HepG2 (cell line): ENCODE results near the gene C1orf216. TPM values are rescaled to one million over a fixed set of nuclear protein-coding genes. Genes with fewer than 3 reads are reported as not detected.

Experiments used
- ATAC-seq: fragments of 200-7000 bp; cut with Tn5 transposase; 3 replicates; pipeline ENCODE4 v1.9.1; 2020; ENCODE audit warnings: mild to moderate bottlenecking, moderate library complexity
- BruUV-seq: library from RNA; stranded (reverse); fragments of 400-500 nt; replicated peaks from 2 replicates; lab custom pipeline; 2021; lab: Mats Ljungman, UMichigan
- CTCF ChIA-PET: fragments of 300-600 bp; formaldehyde crosslinking; extraction: SDS; loops from one replicate; lab custom pipeline; 2021; ENCODE audit warnings: low total read pairs, inconsistent platforms, low intra/inter-chr PET ratio; lab: Yijun Ruan, JAX
- POLR2A ChIA-PET: fragments of 350-600 bp; sonication (Branson Sonifier 250); formaldehyde crosslinking; loops from one replicate; lab custom pipeline; 2020; ENCODE audit warnings: antibody characterized with exemption, inconsistent platforms; lab: Yijun Ruan, JAX
- DNase-seq: peaks from one replicate; pipeline ENCODE4 v3.0.0-alpha.2; 2015; ENCODE audit warnings: low spot score
- FAIRE-seq: peaks from 3 replicates; lab custom pipeline; 2011; peaks lifted over from hg19 to GRCh38; lab: Jason Lieb, UNC
- H2AFZ ChIP-seq: one replicate; pipeline ENCODE4 v1.6.1; 2011; ENCODE audit warnings: low read length, inconsistent platforms
- H3K27ac ChIP-seq: fragments of 300-600 bp; 3 replicates; pipeline ENCODE4 v1.8.0; 2011; ENCODE audit warnings: mixed run types, mild to moderate bottlenecking, mixed read lengths, low read length, inconsistent platforms; ENCODE audit not compliant: insufficient read depth; ENCODE audit errors: extremely low read length
- H3K27me3 ChIP-seq, 2 experiments: fragments of 200-600 bp in 1 of 2; 2 replicates in 1 of 2; 3 replicates in 1 of 2; pipeline versions ENCODE4 v1.6.0 to v1.8.0; 2011; ENCODE audit warnings: low read length in 2 of 2, mild to moderate bottlenecking in 2 of 2, moderate library complexity in 2 of 2, inconsistent platforms in 1 of 2; ENCODE audit not compliant: insufficient read depth in 2 of 2, control insufficient read depth in 1 of 2
- H3K36me3 ChIP-seq, 2 experiments: fragments of 200-600 bp in 1 of 2; replicated peaks in 1 of 2; 2 replicates in 1 of 2; 3 replicates in 1 of 2; pipeline versions ENCODE4 v1.5.1 to v1.8.0; 2011; ENCODE audit warnings: low read length in 2 of 2, inconsistent platforms in 1 of 2; ENCODE audit not compliant: insufficient read depth in 2 of 2, control insufficient read depth in 1 of 2
- H3K4me1 ChIP-seq: 2 replicates; pipeline ENCODE4 v1.5.1; 2012; ENCODE audit warnings: low read length, inconsistent platforms; ENCODE audit not compliant: insufficient read depth
- H3K4me2 ChIP-seq: 2 replicates; pipeline ENCODE4 v1.6.0; 2011; ENCODE audit warnings: low read depth, low read length, inconsistent platforms
- H3K4me3 ChIP-seq, 3 experiments: fragments of 200-600 bp in 1 of 3; sonication (generic), shearing (Covaris generic) in 1 of 3; replicated peaks in 1 of 3; 2 replicates each; pipeline ENCODE4 v1.5.1; 2011 to 2016; ENCODE audit warnings: low read length in 3 of 3, inconsistent platforms in 2 of 3, low read depth in 2 of 3, mild to moderate bottlenecking in 2 of 3, control low read depth in 1 of 3, mixed read lengths in 1 of 3; ENCODE audit not compliant: insufficient read depth in 1 of 3
- H3K79me2 ChIP-seq: one replicate; pipeline ENCODE4 v1.6.1; 2011; ENCODE audit warnings: low read length, inconsistent platforms; ENCODE audit not compliant: insufficient read depth
- H3K9ac ChIP-seq: 2 replicates; pipeline ENCODE4 v1.6.0; 2011; ENCODE audit warnings: mild to moderate bottlenecking, low read depth, low read length, inconsistent platforms; ENCODE audit not compliant: insufficient read depth
- H3K9me3 ChIP-seq: 2 replicates; pipeline ENCODE4 v1.5.1; 2012; ENCODE audit warnings: mild to moderate bottlenecking, low read length
- H4K20me1 ChIP-seq: 2 replicates; pipeline ENCODE4 v1.6.0; 2011; ENCODE audit warnings: inconsistent platforms, mild to moderate bottlenecking, low read length, moderate library complexity; ENCODE audit not compliant: insufficient read depth
- AGO1 ChIP-seq: fragments of 200-400 bp; formaldehyde crosslinking; IDR thresholded peaks from 2 replicates; pipeline ENCODE4 v1.6.1; 2017; ENCODE audit warnings: mild to moderate bottlenecking, low read depth, low read length, moderate library complexity; ENCODE audit not compliant: poor library complexity, severe bottlenecking
- ATF7-NPFF ChIP-seq: sonication (generic); formaldehyde crosslinking; IDR thresholded peaks from 2 replicates; pipeline ENCODE4 v1.8.1; 2023; ENCODE audit warnings: mild to moderate bottlenecking, low read depth, missing genetic modification reagents, moderate library complexity
- ERF ChIP-seq: IDR thresholded peaks from 2 replicates; pipeline ENCODE4 v1.6.1; 2018; ENCODE audit warnings: missing biosample characterization, missing genetic modification reagents
- EZH2 ChIP-seq: conservative IDR thresholded peaks from 2 replicates; pipeline ENCODE4 v1.6.1; 2012; ENCODE audit warnings: mild to moderate bottlenecking, low read depth, low read length, moderate library complexity
- FOXK2 ChIP-seq: fragments of 450-650 bp; IDR thresholded peaks from 2 replicates; pipeline ENCODE4 v1.6.1; 2016
- NFYB ChIP-seq: sonication (generic); formaldehyde crosslinking; IDR thresholded peaks from 2 replicates; pipeline ENCODE4 v1.4.0; 2020; ENCODE audit warnings: missing genetic modification reagents
- NONO ChIP-seq, 2 experiments: fragments of 450-650 bp in 1 of 2; sonication (generic) in 1 of 2; formaldehyde crosslinking in 1 of 2; IDR thresholded peaks in 1 of 2; conservative IDR thresholded peaks in 1 of 2; 2 replicates each; pipeline versions ENCODE4 v1.6.1 to v1.8.0; 2017 to 2022; ENCODE audit warnings: mild to moderate bottlenecking in 1 of 2, missing genetic modification reagents in 1 of 2, moderate library complexity in 1 of 2
- SMAD1 ChIP-seq: sonication (generic); formaldehyde crosslinking; IDR thresholded peaks from 2 replicates; pipeline ENCODE4 v1.4.0; 2020; ENCODE audit warnings: missing genetic modification reagents, low read depth, mild to moderate bottlenecking, borderline replicate concordance
- SMARCE1 ChIP-seq: fragments of 450-650 bp; IDR thresholded peaks from 2 replicates; pipeline ENCODE4 v1.6.1; 2017; ENCODE audit warnings: borderline replicate concordance
- SP2 ChIP-seq: sonication (generic); formaldehyde crosslinking; IDR thresholded peaks from 2 replicates; pipeline ENCODE4 v1.5.1; 2020; ENCODE audit warnings: mild to moderate bottlenecking, missing genetic modification reagents
- SRY ChIP-seq: sonication (generic); formaldehyde crosslinking; IDR thresholded peaks from 2 replicates; pipeline ENCODE4 v1.8.0; 2022; ENCODE audit warnings: mild to moderate bottlenecking, missing genetic modification reagents
- TRIM22 ChIP-seq: fragments of 450-650 bp; IDR thresholded peaks from 2 replicates; pipeline ENCODE4 v1.6.1; 2017
- U2AF1 ChIP-seq: fragments of 200-400 bp; formaldehyde crosslinking; optimal IDR thresholded peaks from 2 replicates; pipeline ENCODE3; 2017; ENCODE audit warnings: mild to moderate bottlenecking, low read depth, low read length
- ZFY ChIP-seq: sonication (generic); formaldehyde crosslinking; IDR thresholded peaks from 2 replicates; pipeline ENCODE4 v1.4.0; 2020; ENCODE audit warnings: missing genetic modification reagents
- ZNF12 ChIP-seq: sonication (generic); formaldehyde crosslinking; IDR thresholded peaks from 2 replicates; pipeline ENCODE4 v1.5.0; 2020; ENCODE audit warnings: missing genetic modification reagents
- ZNF17 ChIP-seq: sonication (generic); formaldehyde crosslinking; IDR thresholded peaks from 2 replicates; pipeline ENCODE4 v1.5.0; 2020; ENCODE audit warnings: mild to moderate bottlenecking, missing genetic modification reagents
- ZNF275 ChIP-seq: sonication (generic); formaldehyde crosslinking; IDR thresholded peaks from 2 replicates; pipeline ENCODE4 v1.8.0; 2022; ENCODE audit warnings: missing genetic modification reagents, mild to moderate bottlenecking, inconsistent platforms, borderline replicate concordance
- ZNF33B ChIP-seq: sonication (generic); formaldehyde crosslinking; IDR thresholded peaks from 2 replicates; pipeline ENCODE4 v1.5.1; 2020; ENCODE audit warnings: mild to moderate bottlenecking, missing genetic modification reagents
- ZNF713 ChIP-seq: sonication (generic); formaldehyde crosslinking; IDR thresholded peaks from 2 replicates; pipeline ENCODE4 v1.4.0; 2020; ENCODE audit warnings: mild to moderate bottlenecking, missing genetic modification reagents
- ZNF773 ChIP-seq: sonication (generic); formaldehyde crosslinking; IDR thresholded peaks from 2 replicates; pipeline ENCODE4 v1.4.0; 2020; ENCODE audit warnings: missing genetic modification reagents, borderline replicate concordance
- WGBS: methylation state at CpG from one replicate; pipeline ENCODE4 v1.1.6; 2017; ENCODE audit warnings: low lambda C conversion rate; 5-methylcytosine and 5-hydroxymethylcytosine counted together
- in situ Hi-C: cut with HindIII; loops from 2 replicates; pipeline ENCODE4 v1.10.0; 2017; ENCODE audit warnings: low pct_unique_long_range_greater_than_20kb; ENCODE audit not compliant: extremely low pct_ligation_motif_present
- intact Hi-C: fragments of 100-400 bp; cut with micrococcal nuclease; formaldehyde crosslinking; loops from one replicate; pipeline ENCODE4 v1.10.0; 2022; ENCODE audit not compliant: unreplicated experiment
- polyA plus RNA-seq, 8 experiments: library from polyadenylated mRNA; depleted of rRNA in 3 of 8; stranded (reverse) in 7 of 8; unstranded in 1 of 8; fragments of >200 nt; fragmentation: Illumina TruSeq in 4 of 8; extraction: Trizol in 4 of 8; gene quantifications; 2 replicates each; pipeline versions ENCODE4 v1.2.1 to v1.2.3, GENCODE V29; 2011 to 2016; ENCODE audit warnings: low read depth in 4 of 8, missing spikeins in 1 of 8, mixed read lengths in 1 of 8; ENCODE audit not compliant: insufficient read depth in 1 of 8
- total RNA-seq, 5 experiments: library from RNA; depleted of rRNA; stranded (reverse); fragments of >200 nt; fragmentation: Illumina TruSeq; extraction: Trizol; gene quantifications; 2 replicates each; pipeline ENCODE4 v1.2.3, GENCODE V29; 2016; ENCODE audit warnings: low read depth in 1 of 5
- TF ChIP-seq, protein P1 (sequence below): sonication (generic); formaldehyde crosslinking; IDR thresholded peaks from 2 replicates; pipeline ENCODE4 v1.8.1; 2023; ENCODE audit warnings: missing genetic modification reagents, mild to moderate bottlenecking, borderline replicate concordance
- TF ChIP-seq, protein P2 (sequence below): sonication (generic); formaldehyde crosslinking; IDR thresholded peaks from 2 replicates; pipeline ENCODE4 v1.5.1; 2020; ENCODE audit warnings: mild to moderate bottlenecking, missing genetic modification reagents, moderate library complexity

The C1orf216 gene
- total and polyA plus RNA-seq, 2 of the 13 experiments (the other 11 are each of a cell fraction or from before 2014, with no cell fraction given), result 0.48 to 1.1 TPM

DNA sequence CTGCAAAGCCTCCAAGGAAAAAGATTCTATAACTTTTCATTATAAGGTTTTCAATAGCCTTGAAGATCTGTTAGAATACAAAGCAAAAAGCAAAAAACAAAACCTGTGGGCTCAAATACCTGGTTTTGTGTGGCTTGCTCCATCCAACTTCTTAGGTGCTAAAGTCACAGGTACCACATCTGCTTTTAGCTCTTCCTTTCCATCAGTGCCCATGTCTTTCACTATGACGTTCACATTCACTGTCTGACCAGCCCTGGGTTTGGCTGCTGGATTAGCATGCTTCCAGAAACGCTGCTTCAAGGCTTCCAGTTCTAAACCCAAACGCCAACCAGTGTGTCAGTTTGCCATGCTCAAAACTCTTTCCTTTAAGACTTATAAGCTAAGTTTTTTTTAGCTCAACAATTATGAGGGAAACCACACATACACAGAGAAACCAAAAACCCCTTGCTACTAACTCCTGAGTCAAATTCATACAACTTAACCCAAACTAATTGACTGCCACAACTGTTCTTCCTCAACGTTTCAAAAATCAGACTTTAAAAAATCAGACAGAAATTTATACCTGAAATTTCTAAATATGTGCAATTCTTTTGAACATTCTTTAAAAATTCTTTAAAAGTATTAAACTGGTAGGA lies 35.1 kb upstream of the C1orf216 start (continued):
- TF ChIP-seq ZNF17 (CRISPR knock-in tag) (no peak), SMARCE1 (no peak), ATF7-NPFF (CRISPR knock-in tag) (no peak), ZNF33B (CRISPR knock-in tag) (no peak), ZNF275 (CRISPR knock-in tag) (no peak), ERF (CRISPR knock-in tag) (no peak), TRIM22 (no peak), ZFY (no peak), FOXK2 (no peak), ZNF773 (CRISPR knock-in tag) (no peak)
- TF ChIP-seq, protein P1, sequence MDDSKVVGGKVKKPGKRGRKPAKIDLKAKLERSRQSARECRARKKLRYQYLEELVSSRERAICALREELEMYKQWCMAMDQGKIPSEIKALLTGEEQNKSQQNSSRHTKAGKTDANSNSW, result no peak

DNA sequence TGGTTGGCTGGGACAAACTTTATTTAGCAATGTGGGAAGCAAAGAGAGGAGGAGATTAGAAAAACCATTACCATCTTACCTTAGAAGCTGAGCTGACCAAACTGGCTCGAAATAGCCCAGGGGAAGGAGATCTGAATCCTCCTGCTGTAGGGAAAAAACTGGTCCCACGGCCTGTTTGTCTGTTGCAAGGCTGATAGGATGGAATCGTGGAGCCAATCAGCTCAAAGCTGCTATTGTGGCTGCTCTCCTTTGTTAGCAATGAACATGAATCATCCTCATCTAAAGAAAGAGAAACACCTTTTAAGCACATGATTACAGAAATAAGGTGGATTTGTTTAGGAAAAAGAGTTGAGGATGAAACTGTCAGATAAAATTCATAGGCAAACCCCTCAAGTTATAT lies 29.6 kb upstream of the C1orf216 start:
- in situ Hi-C loops (loop anchor here (25.0 kb wide), 1 partner anchor 311 kb away; no protein-coding TSS in a partner anchor), intact Hi-C loops (no loop called here)
- Histone ChIP-seq H3K27ac (no peak overlapping the region), H3K4me3 (no peak overlapping the region), H3K4me2 (no peak overlapping the region), H4K20me1 (no peaks in the 10 kb centered on the region), H3K9me3 (no peaks in the 10 kb centered on the region), H3K79me2 (no peaks in the 10 kb centered on the region), H3K4me1 (no peaks in the 10 kb centered on the region), H3K9ac (no peak overlapping the region), H3K36me3 (peaks cover 4 to 33% of the 10 kb centered on the region in 2 experiments), H2AFZ (no peak overlapping the region), H3K27me3 (no peaks in the 10 kb centered on the region)
- ChIA-PET CTCF (no interaction called here), POLR2A (no interaction called here)
- ATAC-seq (no peak), DNase-seq (no peak), FAIRE-seq (no peak)
- 89% methylated on average over 3 of the region's 3 CpGs for WGBS
- BruUV-seq, result no TSS peak
- TF ChIP-seq NFYB (CRISPR knock-in tag), result no peak
- no peak for TF ChIP-seq AGO1
- TF ChIP-seq, protein P2, sequence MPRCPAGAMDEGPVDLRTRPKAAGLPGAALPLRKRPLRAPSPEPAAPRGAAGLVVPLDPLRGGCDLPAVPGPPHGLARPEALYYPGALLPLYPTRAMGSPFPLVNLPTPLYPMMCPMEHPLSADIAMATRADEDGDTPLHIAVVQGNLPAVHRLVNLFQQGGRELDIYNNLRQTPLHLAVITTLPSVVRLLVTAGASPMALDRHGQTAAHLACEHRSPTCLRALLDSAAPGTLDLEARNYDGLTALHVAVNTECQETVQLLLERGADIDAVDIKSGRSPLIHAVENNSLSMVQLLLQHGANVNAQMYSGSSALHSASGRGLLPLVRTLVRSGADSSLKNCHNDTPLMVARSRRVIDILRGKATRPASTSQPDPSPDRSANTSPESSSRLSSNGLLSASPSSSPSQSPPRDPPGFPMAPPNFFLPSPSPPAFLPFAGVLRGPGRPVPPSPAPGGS (CRISPR knock-in tag), result no peak
- TF ChIP-seq SMAD1 (CRISPR knock-in tag), result no peak
- no peak for TF ChIP-seq EZH2
- no peak for TF ChIP-seq ZNF713
- no peak for TF ChIP-seq SRY (CRISPR knock-in tag)
- no peak for TF ChIP-seq U2AF1
- TF ChIP-seq SP2 (CRISPR knock-in tag), result no peak
- TF ChIP-seq NONO (IDR thresholded peaks at IDR 0.05), result no peak
- no peak for TF ChIP-seq NONO (CRISPR knock-in tag; conservative IDR thresholded peaks at IDR 0.05)
- no peak for TF ChIP-seq ZNF12 (CRISPR knock-in tag)
